ENCODE results near the gene TIMP2.

DNA sequence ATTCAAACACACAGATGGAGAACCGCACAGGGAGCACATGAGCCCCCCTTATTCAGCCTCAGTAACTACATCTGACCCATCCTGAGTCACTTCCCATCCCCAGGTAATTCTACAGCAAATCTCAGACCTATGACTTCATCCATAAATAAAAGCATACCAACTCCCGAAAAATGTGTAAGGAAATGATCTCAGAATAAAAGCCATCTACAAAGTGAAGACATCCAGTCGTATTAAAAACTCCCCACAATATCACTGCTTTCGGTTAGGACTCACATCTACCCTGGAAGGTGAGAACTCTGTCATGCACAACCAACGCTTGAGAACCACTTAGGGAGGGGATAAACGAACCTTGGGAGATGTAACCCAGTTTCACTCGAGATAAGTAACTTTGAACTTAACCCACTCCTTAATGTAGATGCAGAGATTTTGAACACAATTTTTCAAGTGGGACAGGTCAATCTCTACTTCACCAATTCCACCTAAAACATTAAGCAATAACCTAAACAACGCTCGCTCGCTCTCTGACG lies 85.9 kb downstream of the TIMP2 start:
- TF ChIP-seq CTCF (conservative IDR thresholded peaks at IDR 0.05) (no peak), EZH2 (IDR thresholded peaks at IDR 0.05; ENCODE audit: low read depth) (no peak)
